CD4-positive, alpha-beta memory T cell (primary cell): Measurements from ENCODE around the gene GGTLC1. TPM values are rescaled to one million over a fixed set of nuclear protein-coding genes. Genes with fewer than 3 reads are reported as not detected.

Experiments
- CTCF ChIA-PET: fragments of 350-600 bp; sonication (Branson Sonifier 250); formaldehyde crosslinking; loops from one replicate; lab custom pipeline; 2021; ENCODE audit warnings: inconsistent platforms; ENCODE audit not compliant: partially characterized antibody; lab: Charles Lee
- POLR2A ChIA-PET: fragments of 350-600 bp; sonication (Branson Sonifier 250); formaldehyde crosslinking; loops from one replicate; lab custom pipeline; 2021; ENCODE audit not compliant: partially characterized antibody; lab: Charles Lee
- DNase-seq, 5 donors: peaks; one replicate each; pipeline versions ENCODE4 v3.0.0 to v3.0.0-alpha.2; 2020 to 2022; ENCODE audit warnings: mixed read lengths in 1 of 5
- H3K27ac ChIP-seq: one replicate; pipeline ENCODE4 v1.7.0; 2013; ENCODE audit warnings: low read depth, low read length
- H3K27me3 ChIP-seq: 2 replicates; pipeline ENCODE4 v1.7.0; 2013; ENCODE audit warnings: mild to moderate bottlenecking, low read length, moderate library complexity; ENCODE audit not compliant: insufficient read depth
- H3K36me3 ChIP-seq: 2 replicates; pipeline ENCODE4 v1.7.0; 2013; ENCODE audit warnings: mild to moderate bottlenecking, low read length, moderate library complexity; ENCODE audit not compliant: insufficient read depth
- H3K4me1 ChIP-seq: 2 replicates; pipeline ENCODE4 v1.7.0; 2013; ENCODE audit warnings: mild to moderate bottlenecking, low read length, moderate library complexity; ENCODE audit not compliant: insufficient read depth
- H3K4me3 ChIP-seq, 2 donors: one replicate each; pipeline ENCODE4 v1.7.0; 2013; ENCODE audit warnings: low read length in 2 of 2, mild to moderate bottlenecking in 1 of 2
- H3K9me3 ChIP-seq, 2 donors: one replicate each; pipeline ENCODE4 v1.7.0; 2013; ENCODE audit warnings: low read length in 2 of 2, control low read depth in 1 of 2; ENCODE audit not compliant: control insufficient read depth in 1 of 2
- H3K27ac Mint-ChIP-seq, 7 donors: one replicate each; pipeline ENCODE4 v1.8.0; 2020 to 2021; ENCODE audit warnings: mixed read lengths in 7 of 7, mild to moderate bottlenecking in 6 of 7, inconsistent platforms in 3 of 7, moderate library complexity in 3 of 7
- H3K27me3 Mint-ChIP-seq, 2 donors: one replicate each; pipeline ENCODE4 v1.8.0; 2020 to 2021; ENCODE audit warnings: mixed read lengths in 2 of 2
- H3K36me3 Mint-ChIP-seq, 2 donors: one replicate each; pipeline ENCODE4 v1.8.0; 2020 to 2021; ENCODE audit warnings: mixed read lengths in 2 of 2, inconsistent platforms in 1 of 2, mild to moderate bottlenecking in 1 of 2
- H3K4me1 Mint-ChIP-seq, 4 donors: one replicate each; pipeline ENCODE4 v1.8.0; 2020 to 2021; ENCODE audit warnings: mixed read lengths in 4 of 4, mild to moderate bottlenecking in 1 of 4
- H3K4me3 Mint-ChIP-seq, 8 donors: one replicate each; pipeline ENCODE4 v1.8.0; 2020 to 2021; ENCODE audit warnings: mixed read lengths in 8 of 8, mild to moderate bottlenecking in 7 of 8, moderate library complexity in 6 of 8, inconsistent platforms in 3 of 8
- H3K9me3 Mint-ChIP-seq, 8 donors: one replicate each; pipeline ENCODE4 v1.8.0; 2020 to 2021; ENCODE audit warnings: mixed read lengths in 8 of 8, mild to moderate bottlenecking in 5 of 8, inconsistent platforms in 3 of 8, moderate library complexity in 1 of 8
- intact Hi-C: fragments of 100-400 bp; cut with micrococcal nuclease; formaldehyde crosslinking; loops from one replicate; pipeline ENCODE4 v1.15.1; 2023
- polyA plus RNA-seq, 2 donors: library from polyadenylated mRNA; unstranded; fragments of 300-500 nt; fragmentation: Illumina TruSeq; gene quantifications; one replicate each; pipeline ENCODE4 v1.2.3, GENCODE V29; 2021
- total RNA-seq, 2 experiments: library from RNA; stranded (reverse); gene quantifications; one replicate each; pipeline ENCODE4 v1.2.3, GENCODE V29; 2021

Gene GGTLC1
- total and polyA plus RNA-seq, 4 experiments from 2014 or later: not detected

DNA sequence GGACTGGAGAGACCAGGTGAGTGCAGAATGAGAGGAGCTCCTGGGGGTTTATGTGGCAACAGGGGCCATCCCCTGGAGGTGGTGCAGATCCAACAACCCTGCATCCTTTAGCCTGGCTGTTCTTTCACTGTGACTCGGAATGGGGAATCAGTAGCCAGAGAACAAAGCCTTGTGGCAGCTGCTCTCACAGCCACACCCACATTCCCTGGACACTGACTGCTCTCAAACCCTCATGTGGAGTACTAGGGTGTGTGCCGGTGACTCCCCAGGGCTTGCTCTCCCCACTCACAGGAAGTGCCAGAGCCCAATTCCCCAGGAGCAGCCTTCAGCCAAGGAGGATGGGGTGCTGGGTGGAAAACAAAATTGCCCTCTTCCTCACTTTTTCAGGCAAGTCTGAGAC lies 30.2 kb upstream of the GGTLC1 start:
- H3K36me3 ChIP-seq: no peaks in the 10 kb centered on the region
- Mint-ChIP-seq H3K4me1 (no peaks in the 10 kb centered on the region), H3K9me3 (peaks cover 0 to 3% (median 0%) of the 10 kb centered on the region in 8 donors), H3K4me3 (no peak overlapping the region), H3K27me3 (peaks cover 5 to 10% of the 10 kb centered on the region in 2 donors), H3K27ac (no peak overlapping the region), H3K36me3 (no peaks in the 10 kb centered on the region)
- no peaks in the 10 kb centered on the region for H3K27me3 ChIP-seq
- intact Hi-C loops: no loop called here
- no peak overlapping the region for H3K27ac ChIP-seq
- POLR2A ChIA-PET: interaction anchor here (1.2 kb wide), 1 partner anchor 8 kb away, joined by 5 read pairs; no protein-coding TSS in a partner anchor
- CTCF ChIA-PET: interaction anchor here (1.4 kb wide), 1 partner anchor 8 kb away, joined by 3 read pairs; no protein-coding TSS in a partner anchor
- no peaks in the 10 kb centered on the region for H3K4me1 ChIP-seq
- DNase-seq: no peak
- no peak overlapping the region for H3K4me3 ChIP-seq
- H3K9me3 ChIP-seq: no peaks in the 10 kb centered on the region

DNA sequence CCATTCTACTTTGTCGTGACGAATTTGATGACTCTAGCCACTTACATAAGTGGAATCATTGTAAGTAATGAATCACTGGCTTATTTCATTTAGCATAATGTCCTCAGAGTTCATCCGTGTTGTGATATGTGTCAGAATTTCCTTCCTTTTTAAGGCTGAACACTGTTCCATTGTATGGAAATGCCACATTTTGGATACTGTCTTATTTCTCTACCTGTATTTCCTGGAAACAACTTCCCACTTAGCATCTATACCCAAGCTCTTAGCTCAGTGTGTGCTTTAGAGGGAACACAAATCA lies 28.8 kb upstream of the GGTLC1 start:
- Histone ChIP-seq H3K9me3 (no peaks in the 10 kb centered on the region), H3K4me1 (no peaks in the 10 kb centered on the region), H3K27me3 (no peaks in the 10 kb centered on the region), H3K36me3 (no peaks in the 10 kb centered on the region), H3K4me3 (no peak overlapping the region), H3K27ac (no peak overlapping the region)
- no peak overlapping the region for H3K4me3 Mint-ChIP-seq
- peak overlapping the region in 2 of 7 donors; percentile 10 to 62 for H3K27ac Mint-ChIP-seq
- no peaks in the 10 kb centered on the region for H3K9me3 Mint-ChIP-seq
- intact Hi-C loops: no loop called here
- peaks cover 0 to 4% (median 0%) of the 10 kb centered on the region in 4 donors for H3K4me1 Mint-ChIP-seq
- peaks cover 5 to 10% of the 10 kb centered on the region in 2 donors for H3K27me3 Mint-ChIP-seq
- ChIA-PET POLR2A (no interaction called here), CTCF (interaction anchor here (1.0 kb wide), 1 partner anchor 15 kb away, joined by 3 read pairs; no protein-coding TSS in a partner anchor)
- H3K36me3 Mint-ChIP-seq: no peaks in the 10 kb centered on the region
- no peak for DNase-seq

DNA sequence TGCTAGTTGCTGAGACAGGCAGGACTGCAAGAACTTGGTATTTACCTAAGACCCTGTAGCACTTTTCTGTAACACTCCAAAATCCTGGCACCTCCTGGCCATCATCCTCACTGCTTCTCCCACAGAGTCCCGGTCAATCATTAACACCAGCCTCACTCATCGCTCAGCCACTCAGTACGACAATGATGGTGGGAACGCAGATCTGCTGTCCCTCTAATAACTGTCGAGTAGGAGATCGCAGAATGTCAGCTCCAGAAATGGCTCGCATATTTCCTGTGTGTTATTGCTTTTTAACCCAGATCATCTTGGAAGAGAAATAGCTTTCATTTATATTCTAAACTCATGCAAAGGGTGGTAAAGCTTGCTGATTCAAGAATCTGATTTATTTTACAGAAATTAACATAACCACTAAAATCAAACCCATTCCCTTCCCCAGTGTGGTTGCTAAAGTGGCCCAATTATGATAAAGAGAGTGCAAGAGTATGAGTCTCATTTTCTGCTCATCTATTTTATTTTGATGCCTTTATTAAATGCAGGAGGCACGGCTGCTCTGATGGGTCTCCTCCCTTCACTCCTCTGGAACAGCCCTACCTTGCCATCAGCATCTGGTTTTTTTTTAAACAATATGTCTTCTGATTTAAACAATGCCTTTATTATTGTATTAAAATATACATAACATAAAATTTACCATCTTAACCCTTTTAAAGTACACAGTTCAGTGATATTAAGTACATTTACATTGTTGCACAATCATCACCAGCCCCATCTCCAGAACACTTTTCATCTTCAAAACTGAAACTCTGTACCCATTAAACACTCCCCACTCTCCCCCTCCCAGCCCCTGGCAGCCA lies 28.3 kb upstream of the GGTLC1 start:
- H3K27ac ChIP-seq: no peak overlapping the region
- peaks cover 0 to 4% (median 0%) of the 10 kb centered on the region in 4 donors for H3K4me1 Mint-ChIP-seq
- POLR2A ChIA-PET: no interaction called here
- no peak overlapping the region for H3K4me3 ChIP-seq
- H3K36me3 Mint-ChIP-seq: no peaks in the 10 kb centered on the region
- CTCF ChIA-PET: interaction anchor here (1.0 kb wide), 1 partner anchor 15 kb away, joined by 3 read pairs; no protein-coding TSS in a partner anchor
- H3K36me3 ChIP-seq: no peaks in the 10 kb centered on the region
- H3K4me3 Mint-ChIP-seq: peak overlapping the region in 1 of 8 donors; percentile 46
- no peaks in the 10 kb centered on the region for H3K9me3 Mint-ChIP-seq
- H3K4me1 ChIP-seq: no peaks in the 10 kb centered on the region
- no peak for DNase-seq
- H3K27me3 ChIP-seq: no peaks in the 10 kb centered on the region
- no peaks in the 10 kb centered on the region for H3K9me3 ChIP-seq
- peaks cover 5 to 10% of the 10 kb centered on the region in 2 donors for H3K27me3 Mint-ChIP-seq
- H3K27ac Mint-ChIP-seq: peak overlapping the region in 2 of 7 donors; percentile 10 to 62
- intact Hi-C loops: no loop called here

DNA sequence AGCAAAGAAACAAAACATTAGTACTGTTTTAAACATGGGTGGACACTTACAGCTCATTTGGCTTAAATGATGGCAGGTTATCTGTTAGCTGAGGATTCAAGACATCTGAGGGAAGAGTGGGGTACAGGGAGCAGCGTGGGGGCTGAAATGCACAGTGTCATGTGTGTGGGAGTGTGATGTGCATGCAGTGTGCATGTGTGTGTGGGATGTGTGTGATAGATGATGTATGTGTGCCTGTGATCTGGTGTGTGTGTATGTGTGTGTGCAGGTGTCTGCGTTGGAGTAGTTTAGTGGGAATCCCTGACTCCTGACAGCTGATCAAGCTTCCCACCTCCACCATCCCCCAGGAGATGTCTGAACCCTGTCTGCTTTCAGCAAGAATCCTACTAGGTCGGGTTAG lies 25.4 kb upstream of the GGTLC1 start:
- Histone ChIP-seq H3K27ac (no peak overlapping the region), H3K9me3 (no peaks in the 10 kb centered on the region), H3K4me1 (no peaks in the 10 kb centered on the region), H3K4me3 (no peak overlapping the region), H3K36me3 (no peaks in the 10 kb centered on the region), H3K27me3 (no peaks in the 10 kb centered on the region)
- POLR2A ChIA-PET: no interaction called here
- Mint-ChIP-seq H3K4me3 (no peak overlapping the region), H3K27me3 (peaks cover 5 to 10% of the 10 kb centered on the region in 2 donors), H3K9me3 (no peaks in the 10 kb centered on the region), H3K4me1 (peaks cover 0 to 4% (median under 1%) of the 10 kb centered on the region in 4 donors), H3K36me3 (no peaks in the 10 kb centered on the region), H3K27ac (peak overlapping the region in 1 of 7 donors; percentile 5)
- CTCF ChIA-PET: interaction anchor here (1.7 kb wide), 1 partner anchor 13 kb away, joined by 6 read pairs; no protein-coding TSS in a partner anchor
- intact Hi-C loops: no loop called here
- no peak for DNase-seq

DNA sequence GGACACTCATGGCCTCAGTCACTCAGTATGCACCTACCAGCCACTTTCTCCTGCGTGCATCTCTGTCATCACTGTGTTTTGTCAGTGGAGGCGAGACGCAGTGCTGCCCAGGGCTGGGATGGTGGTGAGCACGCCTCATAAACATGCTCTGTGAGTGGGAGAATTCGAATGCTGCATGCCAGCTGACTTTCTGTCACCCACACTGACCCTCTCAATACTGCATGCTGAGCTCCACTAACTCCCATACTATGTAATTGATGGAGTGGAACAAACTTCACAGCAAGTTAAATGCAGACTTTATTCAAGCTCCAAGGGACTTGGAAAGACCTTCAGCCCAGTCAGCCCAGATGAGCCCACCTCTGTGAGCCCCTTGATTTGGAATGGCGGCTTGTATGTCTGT lies 22.7 kb upstream of the GGTLC1 start:
- Histone ChIP-seq H3K4me3 (no peak overlapping the region), H3K4me1 (no peaks in the 10 kb centered on the region), H3K27ac (no peak overlapping the region), H3K27me3 (no peaks in the 10 kb centered on the region), H3K9me3 (no peaks in the 10 kb centered on the region), H3K36me3 (no peaks in the 10 kb centered on the region)
- no peak overlapping the region for H3K4me3 Mint-ChIP-seq
- intact Hi-C loops: no loop called here
- H3K27ac Mint-ChIP-seq: no peak overlapping the region
- POLR2A ChIA-PET: no interaction called here
- DNase-seq: no peak
- CTCF ChIA-PET: interaction anchor here (0.6 to 1.3 kb wide), 3 partner anchors 9 to 14 kb away, joined by 3 to 4 read pairs (median 3); no protein-coding TSS in a partner anchor
- peaks cover 0 to 4% (median under 1%) of the 10 kb centered on the region in 4 donors for H3K4me1 Mint-ChIP-seq
- peaks cover 0 to under 1% of the 10 kb centered on the region in 2 donors for H3K27me3 Mint-ChIP-seq
- no peaks in the 10 kb centered on the region for H3K9me3 Mint-ChIP-seq
- H3K36me3 Mint-ChIP-seq: no peaks in the 10 kb centered on the region

DNA sequence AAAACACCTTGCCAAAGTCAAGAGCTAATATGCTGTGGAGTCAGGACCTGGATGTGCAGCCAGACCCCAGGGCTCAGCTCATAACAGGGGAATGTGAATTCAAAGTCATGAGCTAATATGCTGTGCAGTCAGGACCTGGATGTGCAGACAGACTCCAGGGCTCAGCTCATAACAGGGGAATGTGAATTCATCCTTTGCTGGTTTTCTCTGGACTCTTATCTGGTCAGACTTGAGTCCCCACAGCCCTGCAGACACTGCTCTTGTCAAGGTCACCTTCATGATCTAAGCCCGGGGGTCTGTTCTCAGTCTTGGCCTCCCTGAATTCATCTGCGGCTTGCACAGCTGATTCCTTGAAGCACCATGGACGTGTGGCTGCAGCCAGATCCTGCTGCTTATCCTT lies 19.2 kb upstream of the GGTLC1 start:
- ChIA-PET POLR2A (no interaction called here), CTCF (interaction anchor here (1.5 to 3.9 kb wide), 2 partner anchors 10 to 15 kb away, joined by 4 to 12 read pairs; no protein-coding TSS in a partner anchor)
- no peak overlapping the region for H3K4me3 Mint-ChIP-seq
- H3K4me1 ChIP-seq: no peaks in the 10 kb centered on the region
- H3K9me3 Mint-ChIP-seq: no peaks in the 10 kb centered on the region
- intact Hi-C loops: no loop called here
- no peak overlapping the region for H3K27ac ChIP-seq
- H3K27ac Mint-ChIP-seq: no peak overlapping the region
- no peaks in the 10 kb centered on the region for H3K9me3 ChIP-seq
- H3K36me3 Mint-ChIP-seq: no peaks in the 10 kb centered on the region
- H3K27me3 ChIP-seq: no peaks in the 10 kb centered on the region
- no peaks in the 10 kb centered on the region for H3K36me3 ChIP-seq
- no peak for DNase-seq
- H3K4me1 Mint-ChIP-seq: peaks cover 0 to 2% (median under 1%) of the 10 kb centered on the region in 4 donors
- no peaks in the 10 kb centered on the region for H3K27me3 Mint-ChIP-seq
- H3K4me3 ChIP-seq: no peak overlapping the region

DNA sequence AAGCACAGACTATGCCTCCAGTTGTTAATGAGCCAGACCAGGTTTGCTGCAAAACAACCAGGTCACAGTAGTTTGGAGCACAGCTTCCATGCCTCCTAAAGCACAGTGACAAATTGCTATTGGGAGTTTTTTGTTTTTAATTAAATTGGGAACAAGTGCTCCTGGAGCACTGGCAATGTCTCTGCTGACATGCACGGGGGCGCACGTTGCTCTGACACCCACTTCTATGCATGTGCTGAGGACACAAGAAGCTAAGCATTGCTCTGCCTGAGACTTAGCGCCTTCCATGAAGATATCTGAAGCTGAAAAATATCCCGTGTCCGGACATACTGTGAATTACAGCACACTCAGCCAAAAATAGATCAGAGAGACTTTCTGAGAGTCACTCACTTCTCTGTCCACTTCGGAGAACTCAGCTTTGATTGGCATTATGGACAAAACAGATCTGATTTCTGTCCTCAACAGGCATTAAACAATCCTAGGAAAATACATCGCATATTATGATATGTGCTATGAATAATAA lies 18.6 kb upstream of the GGTLC1 start:
- POLR2A ChIA-PET: no interaction called here
- peak overlapping the region in 1 of 7 donors; percentile 47 for H3K27ac Mint-ChIP-seq
- no peaks in the 10 kb centered on the region for H3K36me3 ChIP-seq
- no peak for DNase-seq
- H3K27me3 Mint-ChIP-seq: no peaks in the 10 kb centered on the region
- no peaks in the 10 kb centered on the region for H3K36me3 Mint-ChIP-seq
- peaks cover 0 to 1% (median 0%) of the 10 kb centered on the region in 4 donors for H3K4me1 Mint-ChIP-seq
- intact Hi-C loops: no loop called here
- H3K4me3 ChIP-seq: no peak overlapping the region
- H3K9me3 Mint-ChIP-seq: no peaks in the 10 kb centered on the region
- no peaks in the 10 kb centered on the region for H3K27me3 ChIP-seq
- H3K9me3 ChIP-seq: no peaks in the 10 kb centered on the region
- no peak overlapping the region for H3K27ac ChIP-seq
- CTCF ChIA-PET: interaction anchor here (1.5 to 3.9 kb wide), 2 partner anchors 10 to 16 kb away, joined by 4 to 12 read pairs; no protein-coding TSS in a partner anchor
- no peak overlapping the region for H3K4me3 Mint-ChIP-seq
- H3K4me1 ChIP-seq: no peaks in the 10 kb centered on the region
